HK-2 (cell line): ENCODE results near the gene SERPINA4.
A peak's percentile ranks its signal among the peaks of the same experiment; 100 is the strongest.
"Not testable (repeated sequence)": the region's sequence is repeated elsewhere in the genome, so short reads cannot be mapped to it uniquely, and the experiment has no call there.

Source experiments
- DNase-seq: peaks from one replicate; pipeline ENCODE4 v3.0.0-alpha.2; 2018; ENCODE audit not compliant: unreplicated experiment

Gene SERPINA4

DNA sequence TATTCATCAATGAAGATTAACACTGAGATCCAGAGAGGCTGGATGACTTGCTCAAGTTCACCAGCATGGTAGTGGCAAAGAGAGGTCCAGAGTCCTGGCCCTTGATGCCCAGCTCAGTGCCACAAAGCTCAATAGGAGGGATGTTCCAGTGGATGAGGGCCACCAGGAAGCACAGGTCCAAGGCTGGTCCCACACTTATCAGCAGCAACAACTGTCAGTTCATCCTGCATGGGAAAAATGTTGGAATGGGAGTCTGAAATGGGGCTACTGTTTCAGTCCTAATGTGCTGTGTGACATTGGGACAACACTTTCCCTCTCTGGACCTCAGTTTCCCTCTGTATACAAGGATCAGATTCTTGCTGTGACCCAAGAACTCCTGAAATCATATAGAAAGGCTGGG lies 31.2 kb downstream of the SERPINA4 start:
- DNase-seq = no peak

- DNase-seq = no peak
Measured at GRCh38 chr14:94593376-94593748, 32.1 kb downstream of the SERPINA4 start.

- no peak for DNase-seq
Measured at GRCh38 chr14:94593749-94594431, 32.6 kb downstream of the SERPINA4 start.

DNA sequence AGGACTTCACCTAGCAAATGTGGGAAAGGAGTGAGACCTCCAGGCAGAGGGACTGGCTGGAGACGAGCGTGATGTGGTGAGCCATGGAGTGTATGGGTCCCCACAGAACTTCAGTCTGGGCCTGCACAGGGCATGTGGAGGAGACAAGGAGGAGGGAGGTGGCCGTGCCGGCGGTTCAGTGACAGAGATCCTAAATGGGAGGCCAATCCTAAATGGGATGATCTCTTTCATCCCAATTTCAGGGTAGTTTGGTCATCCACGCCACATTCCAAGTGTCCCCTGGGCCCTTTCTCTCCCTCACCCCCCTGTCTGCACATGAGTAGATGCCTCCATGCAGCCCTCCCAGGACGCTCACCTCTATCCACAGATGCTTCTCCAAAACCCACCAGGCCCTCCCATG lies 33.2 kb downstream of the SERPINA4 start:
- no peak for DNase-seq

- DNase-seq = no peak
Measured at GRCh38 chr14:94595912-94596311, 34.7 kb downstream of the SERPINA4 start.

DNA sequence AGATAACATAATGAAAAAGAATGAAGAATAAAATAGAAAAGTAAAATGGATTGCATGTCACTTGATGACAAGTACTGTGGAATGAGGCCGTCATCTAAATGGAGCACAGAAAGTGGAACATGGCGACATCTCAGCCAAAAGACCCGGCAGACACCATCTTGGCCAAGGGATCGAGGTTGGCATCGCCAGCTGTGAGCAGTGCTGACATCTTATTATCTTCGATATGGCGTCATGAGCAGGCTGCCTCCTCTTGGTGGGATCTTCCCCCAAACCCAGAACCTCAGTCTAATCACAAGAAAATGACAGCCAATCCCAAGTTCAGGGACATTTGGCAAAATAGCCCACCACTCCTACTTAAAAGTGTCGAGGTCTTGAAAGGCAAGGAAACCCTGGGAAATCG lies 35.1 kb downstream of the SERPINA4 start:
- DNase-seq = no peak

DNA sequence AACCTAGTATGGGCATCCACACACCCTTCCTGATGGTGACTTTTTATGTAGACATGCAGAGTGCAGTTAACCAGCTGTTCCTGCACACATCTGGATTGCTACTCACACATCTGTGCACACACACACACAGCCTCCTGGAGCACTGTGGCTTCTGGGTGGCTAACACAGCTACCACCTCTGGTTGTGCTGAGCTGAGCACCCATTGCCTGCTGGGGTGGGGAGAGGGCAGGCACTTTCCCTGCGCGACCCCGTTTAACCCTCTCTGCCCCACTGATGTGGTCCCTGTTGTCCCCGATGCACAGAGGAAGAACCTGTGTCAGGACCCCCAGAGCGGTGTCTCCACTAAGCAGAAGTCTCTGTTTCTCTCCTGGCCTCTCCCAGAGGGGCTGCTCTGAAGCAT lies 36.5 kb downstream of the SERPINA4 start:
- no peak for DNase-seq

- DNase-seq = no peak
Measured at GRCh38 chr14:94598506-94598815, 37.2 kb downstream of the SERPINA4 start.

GRCh38 chr14:94598816-94599655 lies 37.8 kb downstream of the SERPINA4 start:
- peak; percentile 46 for DNase-seq

DNA sequence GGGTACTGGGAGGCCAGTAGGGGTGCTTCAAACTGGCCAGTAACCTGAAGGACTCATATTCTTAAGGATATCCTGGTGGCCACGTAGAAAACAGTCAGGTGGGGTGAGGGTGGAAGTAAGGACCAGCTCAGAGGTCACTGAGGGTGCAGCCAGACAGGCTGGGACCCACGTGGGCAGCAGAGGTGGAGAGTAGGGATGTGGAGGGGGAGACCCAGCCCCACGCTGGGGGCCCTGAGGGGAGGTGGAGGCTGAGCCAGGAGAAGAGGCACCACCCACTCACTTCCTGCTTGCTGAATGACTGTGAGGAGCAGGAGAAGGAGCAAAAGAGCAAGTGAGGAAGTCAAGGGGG lies 38.4 kb downstream of the SERPINA4 start:
- no peak for DNase-seq

GRCh38 chr14:94600148-94600545 lies 38.9 kb downstream of the SERPINA4 start:
- no peak for DNase-seq

DNA sequence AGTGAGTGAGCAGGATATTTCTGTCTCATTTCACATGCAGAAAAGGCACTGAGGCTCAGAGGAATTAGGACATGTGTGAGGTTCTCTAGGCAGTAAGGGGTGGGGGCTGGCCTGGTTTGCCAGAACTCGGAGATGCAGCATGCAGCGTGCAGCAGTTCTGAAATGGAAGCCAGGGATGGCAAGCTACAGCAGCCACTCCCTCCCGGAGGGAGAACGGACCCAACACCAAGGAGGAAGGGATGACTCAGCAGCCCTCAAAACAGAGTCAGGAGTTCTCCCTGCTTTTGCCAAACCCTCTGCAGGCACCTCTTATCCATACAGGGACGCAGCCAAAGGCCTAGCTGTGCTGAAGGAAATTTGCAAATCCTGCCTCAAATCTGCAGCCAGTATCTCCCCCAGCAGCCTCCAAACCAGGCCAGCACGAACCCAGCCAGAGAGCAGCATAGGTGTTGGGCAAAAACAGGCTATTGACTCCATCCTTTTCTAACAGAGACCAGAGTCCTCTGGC lies 40.7 kb downstream of the SERPINA4 start:
- peak; percentile 11 for DNase-seq

GRCh38 chr14:94602722-94603121 lies 41.5 kb downstream of the SERPINA4 start:
- DNase-seq = no peak

DNA sequence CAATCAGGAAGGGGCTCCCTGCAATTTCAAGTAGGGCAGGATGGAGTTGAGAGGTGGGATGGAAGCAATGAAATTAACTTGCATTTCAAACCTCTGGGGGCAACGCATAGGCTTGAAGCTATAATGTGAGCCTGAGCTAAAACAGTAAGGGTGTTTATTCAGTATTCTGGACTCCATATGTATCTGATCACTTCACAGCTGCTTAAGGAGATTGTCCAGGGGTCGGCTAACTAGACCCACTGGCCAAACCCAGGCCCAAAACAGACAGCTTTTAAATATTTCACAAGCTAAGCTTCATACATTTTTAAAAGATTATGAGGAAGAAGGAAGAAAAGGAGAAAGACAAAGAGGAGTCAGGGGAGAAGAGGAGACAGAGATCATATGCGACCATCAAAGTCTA lies 44.1 kb downstream of the SERPINA4 start:
- DNase-seq = no peak

- not testable (repeated sequence) for DNase-seq
Measured at GRCh38 chr14:94608966-94609365, 47.7 kb downstream of the SERPINA4 start.

DNA sequence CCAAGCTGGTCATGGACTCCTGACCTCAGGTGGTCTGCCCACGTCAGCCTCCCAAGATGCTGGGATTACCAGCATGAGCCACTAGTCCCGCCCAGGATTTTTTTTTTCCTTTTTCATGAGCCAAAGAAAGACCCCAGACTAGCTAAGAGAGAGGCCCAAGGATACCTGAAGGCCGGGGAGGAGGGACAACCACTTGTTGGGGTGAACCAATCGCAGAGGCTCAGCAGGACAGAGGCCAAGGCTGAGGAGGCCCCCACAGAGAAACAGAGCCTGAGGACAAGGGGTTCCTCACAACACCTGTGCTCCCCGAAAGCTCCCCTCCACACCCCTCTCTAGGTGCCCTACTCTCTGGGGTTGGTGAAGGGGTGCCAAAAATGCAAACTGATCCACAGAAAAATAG lies 49.9 kb downstream of the SERPINA4 start:
- DNase-seq = no peak

DNA sequence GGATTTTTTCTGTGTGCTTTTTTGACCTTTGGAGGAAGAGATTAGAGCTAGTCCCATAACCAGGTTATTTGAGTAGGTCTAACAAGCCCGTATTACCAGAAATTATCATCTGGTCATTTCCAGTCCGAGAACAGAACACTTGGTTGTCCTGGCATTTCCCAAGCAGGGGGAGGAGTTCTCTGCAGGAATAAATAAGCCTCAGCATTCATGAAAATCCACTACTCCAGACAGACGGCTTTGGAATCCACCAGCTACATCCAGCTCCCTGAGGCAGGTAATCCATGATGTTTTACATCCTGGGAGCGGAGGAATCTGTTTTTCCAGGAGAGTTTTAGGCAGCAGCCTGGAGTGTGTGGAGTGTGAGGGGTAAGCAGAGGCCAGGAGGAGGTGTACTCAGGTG lies 50.9 kb downstream of the SERPINA4 start, which contains the start of gene SERPINA3:
Gene SERPINA3, plus strand, starts transcription at position 218 of the 400 bp plus-strand sequence. CDS start 2,051 bp downstream, outside the sequence.
- no peak for DNase-seq

- DNase-seq = no peak
Measured at GRCh38 chr14:94612580-94613554, 51.6 kb downstream of the SERPINA4 start.

GRCh38 chr14:94613720-94614644 lies 52.7 kb downstream of the SERPINA4 start:
- no peak for DNase-seq

- no peak for DNase-seq
Measured at GRCh38 chr14:94614802-94615201, 53.6 kb downstream of the SERPINA4 start.

- DNase-seq = no peak
Measured at GRCh38 chr14:94615254-94615653, 54.0 kb downstream of the SERPINA4 start.
